Measurements from ENCODE around the gene EML5.

- TF ChIP-seq CTCF (IDR thresholded peaks at IDR 0.05) (no peak), POLR2A (IDR thresholded peaks at IDR 0.05) (no peak)
These were observed 176.1 kb downstream of the EML5 start for GRCh38 chr14:88616697-88617096.
